ENCODE measurements around the gene RIMS4.

DNA sequence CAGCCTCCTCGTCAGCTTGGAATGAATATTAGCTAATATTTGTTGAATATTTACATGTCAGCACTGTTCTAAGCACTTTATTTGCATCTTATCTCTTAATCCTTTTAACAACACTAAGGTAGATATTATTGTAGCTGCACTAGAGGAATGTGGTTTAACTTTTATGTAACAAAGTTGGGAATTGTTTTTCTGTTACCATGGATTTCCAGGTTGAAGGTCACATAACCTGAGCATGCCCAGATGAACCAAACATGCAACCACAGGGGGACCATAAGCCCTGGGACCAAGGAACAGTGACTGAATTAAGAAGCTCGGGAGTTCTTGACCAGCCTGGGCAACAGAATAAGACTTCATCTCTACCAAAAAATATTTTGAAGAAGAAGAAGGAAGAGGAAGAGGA, 46.1 kb upstream of the RIMS4 start:
- TF ChIP-seq POLR2A (IDR thresholded peaks at IDR 0.05; ENCODE audit: low read length), result no peak
- no peak for TF ChIP-seq GATA1 (IDR thresholded peaks at IDR 0.05; ENCODE audit: low read depth, low read length)
